H1 (cell line): ENCODE results near the gene C19orf44. TPM values are rescaled to one million over a fixed set of nuclear protein-coding genes. Genes with fewer than 3 reads are reported as not detected.

ENCODE experiments used
- ASH2L ChIP-seq: fragments of 200-600, 300-600 bp; sonication (generic); IDR thresholded peaks from one replicate; pipeline ENCODE4 v1.7.1; 2017; ENCODE audit warnings: low read length
- BCL11A ChIP-seq, 2 experiments: IDR thresholded peaks; one replicate each; pipeline ENCODE4 v1.6.1; 2011; ENCODE audit warnings: low read depth in 2 of 2, low read length in 2 of 2, mild to moderate bottlenecking in 2 of 2
- CBX5 ChIP-seq: fragments of 300-800, 300-1000 bp; sonication (generic); IDR thresholded peaks from 2 replicates; pipeline ENCODE4 v1.7.1; 2016; ENCODE audit warnings: antibody characterized with exemption, low read length, low read depth
- POLR2AphosphoS5 ChIP-seq: IDR thresholded peaks from 2 replicates; pipeline ENCODE4 v1.6.1; 2011; ENCODE audit warnings: low read depth, low read length
- RNF2 ChIP-seq: fragments of 200-900, 300-1000 bp; sonication (generic); IDR thresholded peaks from 2 replicates; pipeline ENCODE4 v1.7.1; 2016; ENCODE audit warnings: borderline replicate concordance, low read depth, mild to moderate bottlenecking, antibody characterized with exemption, low read length; ENCODE audit not compliant: poor library complexity, severe bottlenecking; ENCODE audit errors: missing control alignments
- SIN3A ChIP-seq, 2 experiments: IDR thresholded peaks in 1 of 2; conservative IDR thresholded peaks in 1 of 2; 2 replicates each; pipeline ENCODE4 v1.6.1; 2011 to 2012; ENCODE audit warnings: low read length in 2 of 2, improper control_type of control experiment in 1 of 2, low read depth in 1 of 2, mild to moderate bottlenecking in 1 of 2
- TAF1 ChIP-seq: IDR thresholded peaks from 2 replicates; pipeline ENCODE4 v1.6.1; 2011; ENCODE audit warnings: mild to moderate bottlenecking, low read depth, low read length
- TCF12 ChIP-seq: IDR thresholded peaks from 2 replicates; pipeline ENCODE4 v1.6.1; 2011; ENCODE audit warnings: low read depth, mild to moderate bottlenecking, low read length
- polyA plus RNA-seq, 7 experiments: library from polyadenylated mRNA; depleted of rRNA in 3 of 7; stranded (reverse) in 5 of 7; unstranded in 2 of 7; fragments of >200 nt in 5 of 7; fragments of 200-250 nt in 2 of 7; gene quantifications; 1 replicate in 5 of 7; 2 replicates in 1 of 7; 4 replicates in 1 of 7; pipeline versions ENCODE4 v1.2.1 to v1.2.3, GENCODE V29; 2011 to 2013; ENCODE audit warnings: missing spikeins in 2 of 7, mixed read lengths in 2 of 7
- total RNA-seq: library from RNA; stranded (reverse); fragmentation: NEBNext Ultra II Directional; extraction: Animal tissue kit (Norgen Biotek cat#: 25700); gene quantifications from 2 replicates; pipeline ENCODE4 v1.2.1, GENCODE V29; 2021
- TF ChIP-seq, protein P1 (sequence below): IDR thresholded peaks from 2 replicates; pipeline ENCODE4 v1.6.1; 2011; ENCODE audit warnings: low read depth, mild to moderate bottlenecking, low read length; ENCODE audit not compliant: insufficient read depth
- TF ChIP-seq, protein P2 (sequence below): fragments of 300-600 bp; sonication (generic); IDR thresholded peaks from 2 replicates; pipeline ENCODE4 v1.7.1; 2012; ENCODE audit warnings: low read length, moderate library complexity, mild to moderate bottlenecking, inconsistent platforms; ENCODE audit not compliant: insufficient replicate concordance

The C19orf44 gene
- total and polyA plus RNA-seq, 2 of the 8 experiments (the other 6 are each of a cell fraction or from before 2014, with no cell fraction given), result 2.1 to 4.5 TPM

DNA sequence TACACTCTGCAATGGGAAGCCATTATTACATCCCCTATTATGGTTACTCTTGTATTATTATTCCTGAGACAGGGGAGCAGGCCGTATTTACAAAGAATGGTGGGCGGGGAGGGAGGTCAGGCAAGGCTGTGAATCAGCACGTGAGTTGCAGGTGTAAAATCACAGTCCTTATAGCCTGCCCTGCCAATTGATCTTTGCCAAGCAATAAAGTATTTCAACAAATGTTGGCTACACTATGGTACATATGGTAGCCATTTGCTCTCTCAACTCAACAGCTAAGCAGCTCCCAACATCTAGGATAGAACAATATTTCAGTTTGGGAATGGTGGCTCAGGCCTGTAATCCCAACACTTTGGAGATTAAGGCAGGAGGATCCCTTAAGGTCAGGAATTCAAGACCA, 36.5 kb upstream of the C19orf44 start (continued):
- TF ChIP-seq ASH2L, result no peak
- no peak for TF ChIP-seq BCL11A (IDR thresholded peaks at IDR 0.05; ENCODE audit: low read depth in 2 of 2, low read length in 2 of 2)
- no peak for TF ChIP-seq RNF2
- no peak for TF ChIP-seq POLR2AphosphoS5
- no peak for TF ChIP-seq TAF1
- no peak for TF ChIP-seq CBX5
- TF ChIP-seq, protein P1, sequence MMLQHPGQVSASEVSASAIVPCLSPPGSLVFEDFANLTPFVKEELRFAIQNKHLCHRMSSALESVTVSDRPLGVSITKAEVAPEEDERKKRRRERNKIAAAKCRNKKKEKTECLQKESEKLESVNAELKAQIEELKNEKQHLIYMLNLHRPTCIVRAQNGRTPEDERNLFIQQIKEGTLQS, result no peak
- TF ChIP-seq, protein P2, sequence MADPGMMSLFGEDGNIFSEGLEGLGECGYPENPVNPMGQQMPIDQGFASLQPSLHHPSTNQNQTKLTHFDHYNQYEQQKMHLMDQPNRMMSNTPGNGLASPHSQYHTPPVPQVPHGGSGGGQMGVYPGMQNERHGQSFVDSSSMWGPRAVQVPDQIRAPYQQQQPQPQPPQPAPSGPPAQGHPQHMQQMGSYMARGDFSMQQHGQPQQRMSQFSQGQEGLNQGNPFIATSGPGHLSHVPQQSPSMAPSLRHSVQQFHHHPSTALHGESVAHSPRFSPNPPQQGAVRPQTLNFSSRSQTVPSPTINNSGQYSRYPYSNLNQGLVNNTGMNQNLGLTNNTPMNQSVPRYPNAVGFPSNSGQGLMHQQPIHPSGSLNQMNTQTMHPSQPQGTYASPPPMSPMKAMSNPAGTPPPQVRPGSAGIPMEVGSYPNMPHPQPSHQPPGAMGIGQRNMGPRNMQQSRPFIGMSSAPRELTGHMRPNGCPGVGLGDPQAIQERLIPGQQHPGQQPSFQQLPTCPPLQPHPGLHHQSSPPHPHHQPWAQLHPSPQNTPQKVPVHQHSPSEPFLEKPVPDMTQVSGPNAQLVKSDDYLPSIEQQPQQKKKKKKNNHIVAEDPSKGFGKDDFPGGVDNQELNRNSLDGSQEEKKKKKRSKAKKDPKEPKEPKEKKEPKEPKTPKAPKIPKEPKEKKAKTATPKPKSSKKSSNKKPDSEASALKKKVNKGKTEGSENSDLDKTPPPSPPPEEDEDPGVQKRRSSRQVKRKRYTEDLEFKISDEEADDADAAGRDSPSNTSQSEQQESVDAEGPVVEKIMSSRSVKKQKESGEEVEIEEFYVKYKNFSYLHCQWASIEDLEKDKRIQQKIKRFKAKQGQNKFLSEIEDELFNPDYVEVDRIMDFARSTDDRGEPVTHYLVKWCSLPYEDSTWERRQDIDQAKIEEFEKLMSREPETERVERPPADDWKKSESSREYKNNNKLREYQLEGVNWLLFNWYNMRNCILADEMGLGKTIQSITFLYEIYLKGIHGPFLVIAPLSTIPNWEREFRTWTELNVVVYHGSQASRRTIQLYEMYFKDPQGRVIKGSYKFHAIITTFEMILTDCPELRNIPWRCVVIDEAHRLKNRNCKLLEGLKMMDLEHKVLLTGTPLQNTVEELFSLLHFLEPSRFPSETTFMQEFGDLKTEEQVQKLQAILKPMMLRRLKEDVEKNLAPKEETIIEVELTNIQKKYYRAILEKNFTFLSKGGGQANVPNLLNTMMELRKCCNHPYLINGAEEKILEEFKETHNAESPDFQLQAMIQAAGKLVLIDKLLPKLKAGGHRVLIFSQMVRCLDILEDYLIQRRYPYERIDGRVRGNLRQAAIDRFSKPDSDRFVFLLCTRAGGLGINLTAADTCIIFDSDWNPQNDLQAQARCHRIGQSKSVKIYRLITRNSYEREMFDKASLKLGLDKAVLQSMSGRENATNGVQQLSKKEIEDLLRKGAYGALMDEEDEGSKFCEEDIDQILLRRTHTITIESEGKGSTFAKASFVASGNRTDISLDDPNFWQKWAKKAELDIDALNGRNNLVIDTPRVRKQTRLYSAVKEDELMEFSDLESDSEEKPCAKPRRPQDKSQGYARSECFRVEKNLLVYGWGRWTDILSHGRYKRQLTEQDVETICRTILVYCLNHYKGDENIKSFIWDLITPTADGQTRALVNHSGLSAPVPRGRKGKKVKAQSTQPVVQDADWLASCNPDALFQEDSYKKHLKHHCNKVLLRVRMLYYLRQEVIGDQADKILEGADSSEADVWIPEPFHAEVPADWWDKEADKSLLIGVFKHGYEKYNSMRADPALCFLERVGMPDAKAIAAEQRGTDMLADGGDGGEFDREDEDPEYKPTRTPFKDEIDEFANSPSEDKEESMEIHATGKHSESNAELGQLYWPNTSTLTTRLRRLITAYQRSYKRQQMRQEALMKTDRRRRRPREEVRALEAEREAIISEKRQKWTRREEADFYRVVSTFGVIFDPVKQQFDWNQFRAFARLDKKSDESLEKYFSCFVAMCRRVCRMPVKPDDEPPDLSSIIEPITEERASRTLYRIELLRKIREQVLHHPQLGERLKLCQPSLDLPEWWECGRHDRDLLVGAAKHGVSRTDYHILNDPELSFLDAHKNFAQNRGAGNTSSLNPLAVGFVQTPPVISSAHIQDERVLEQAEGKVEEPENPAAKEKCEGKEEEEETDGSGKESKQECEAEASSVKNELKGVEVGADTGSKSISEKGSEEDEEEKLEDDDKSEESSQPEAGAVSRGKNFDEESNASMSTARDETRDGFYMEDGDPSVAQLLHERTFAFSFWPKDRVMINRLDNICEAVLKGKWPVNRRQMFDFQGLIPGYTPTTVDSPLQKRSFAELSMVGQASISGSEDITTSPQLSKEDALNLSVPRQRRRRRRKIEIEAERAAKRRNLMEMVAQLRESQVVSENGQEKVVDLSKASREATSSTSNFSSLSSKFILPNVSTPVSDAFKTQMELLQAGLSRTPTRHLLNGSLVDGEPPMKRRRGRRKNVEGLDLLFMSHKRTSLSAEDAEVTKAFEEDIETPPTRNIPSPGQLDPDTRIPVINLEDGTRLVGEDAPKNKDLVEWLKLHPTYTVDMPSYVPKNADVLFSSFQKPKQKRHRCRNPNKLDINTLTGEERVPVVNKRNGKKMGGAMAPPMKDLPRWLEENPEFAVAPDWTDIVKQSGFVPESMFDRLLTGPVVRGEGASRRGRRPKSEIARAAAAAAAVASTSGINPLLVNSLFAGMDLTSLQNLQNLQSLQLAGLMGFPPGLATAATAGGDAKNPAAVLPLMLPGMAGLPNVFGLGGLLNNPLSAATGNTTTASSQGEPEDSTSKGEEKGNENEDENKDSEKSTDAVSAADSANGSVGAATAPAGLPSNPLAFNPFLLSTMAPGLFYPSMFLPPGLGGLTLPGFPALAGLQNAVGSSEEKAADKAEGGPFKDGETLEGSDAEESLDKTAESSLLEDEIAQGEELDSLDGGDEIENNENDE, result no peak
- no peak for TF ChIP-seq SIN3A (conservative IDR thresholded peaks at IDR 0.05 in 1 of 2, IDR thresholded peaks at IDR 0.05 in 1 of 2; ENCODE audit: low read depth in 1 of 2, low read length in 2 of 2)
- TF ChIP-seq TCF12, result no peak
